GM10847 (cell line): ENCODE measurements around the gene C14orf93.

Source experiments
- POLR2A ChIP-seq: IDR thresholded peaks from 2 replicates; pipeline ENCODE4 v1.6.1; 2011; ENCODE audit not compliant: insufficient read length; ENCODE audit errors: extremely low read depth

The C14orf93 gene

DNA sequence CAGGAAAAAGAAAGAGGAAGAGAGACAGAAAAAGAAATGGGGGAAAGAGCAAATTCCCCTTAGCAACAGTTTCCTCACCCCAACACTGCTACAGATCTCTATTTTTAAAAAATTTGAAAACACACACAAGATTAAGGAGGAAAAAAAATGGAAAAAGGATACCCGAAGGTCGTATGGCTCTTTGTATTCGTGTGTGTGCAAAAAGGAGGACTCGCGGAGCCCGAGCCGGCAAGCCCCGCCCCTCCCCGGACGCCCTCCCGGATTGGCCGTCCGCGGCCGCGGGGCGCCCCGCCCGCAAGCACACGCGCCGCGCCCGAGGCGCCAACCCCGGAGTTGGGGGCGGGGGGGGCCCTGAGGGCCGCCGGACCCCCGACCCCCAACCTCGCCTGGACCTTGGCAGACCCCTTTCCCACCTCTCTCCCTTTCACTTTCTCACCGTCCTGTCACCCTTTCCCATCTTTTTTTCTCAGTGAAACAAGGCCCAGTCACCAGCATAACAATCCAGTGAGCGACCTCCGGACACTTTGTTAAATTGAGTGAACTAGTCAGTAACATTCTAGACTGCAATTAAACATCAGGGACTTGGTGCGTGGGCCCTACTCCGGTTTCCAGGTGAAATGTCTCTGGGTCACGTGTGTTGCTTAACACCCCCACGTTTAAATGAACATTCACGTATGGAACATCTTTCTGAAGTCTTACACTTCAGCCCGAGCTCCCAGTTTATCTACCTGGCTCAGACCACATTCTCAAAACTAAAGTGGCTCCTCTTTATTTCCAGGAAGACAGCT lies at the start of gene C14orf93:
TSS of gene C14orf93 (minus strand) at position 205 of the 788 bp plus-strand sequence. CDS start 11,120 bp downstream, outside the sequence.
- peak; percentile 31 for TF ChIP-seq POLR2A

DNA sequence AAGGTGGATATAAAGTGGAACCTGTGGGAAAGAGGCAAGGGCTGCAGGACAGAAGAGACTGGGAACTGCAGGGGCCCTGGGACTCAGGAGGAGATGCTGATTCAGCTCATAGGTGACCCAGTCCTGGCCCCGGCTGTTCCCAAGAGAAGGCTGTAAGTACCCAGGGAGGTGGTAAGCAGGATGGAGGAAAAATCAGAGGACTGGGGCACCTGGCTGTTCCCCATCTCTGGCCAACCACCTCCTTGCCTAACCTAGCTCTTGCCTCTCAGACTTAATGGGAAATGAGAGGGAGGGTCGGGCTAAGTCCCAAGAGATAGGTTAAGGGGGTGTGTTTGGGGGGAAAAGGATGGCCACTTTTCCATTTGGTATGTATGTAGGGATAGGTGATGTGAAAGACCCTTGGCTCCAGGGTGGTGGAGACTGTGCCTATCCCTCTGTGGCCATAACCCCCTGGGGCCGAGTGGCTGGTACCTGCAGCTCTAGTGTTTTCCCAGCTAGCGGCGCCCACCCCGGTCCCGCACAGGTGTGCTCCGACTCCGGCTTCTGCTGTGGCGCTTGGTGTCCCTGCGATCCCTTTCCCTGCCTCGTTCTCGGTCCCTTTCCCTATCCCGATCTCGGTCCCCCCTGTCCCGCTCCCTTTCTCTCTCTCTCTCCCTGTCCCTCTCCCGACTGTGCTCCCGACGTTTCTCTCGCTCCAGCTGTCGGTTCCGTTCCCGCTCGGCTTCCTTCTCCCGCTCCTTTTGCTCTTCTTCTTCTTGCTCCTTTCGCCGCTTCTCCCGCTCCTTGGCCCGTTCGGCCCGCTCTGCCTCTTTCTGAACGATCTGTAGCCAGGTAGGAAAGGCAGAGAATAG lies 48.9 kb upstream of the C14orf93 start:
- no peak for TF ChIP-seq POLR2A

GRCh38 chr14:23057757-23058653 lies 48.1 kb upstream of the C14orf93 start:
- TF ChIP-seq POLR2A, result no peak

DNA sequence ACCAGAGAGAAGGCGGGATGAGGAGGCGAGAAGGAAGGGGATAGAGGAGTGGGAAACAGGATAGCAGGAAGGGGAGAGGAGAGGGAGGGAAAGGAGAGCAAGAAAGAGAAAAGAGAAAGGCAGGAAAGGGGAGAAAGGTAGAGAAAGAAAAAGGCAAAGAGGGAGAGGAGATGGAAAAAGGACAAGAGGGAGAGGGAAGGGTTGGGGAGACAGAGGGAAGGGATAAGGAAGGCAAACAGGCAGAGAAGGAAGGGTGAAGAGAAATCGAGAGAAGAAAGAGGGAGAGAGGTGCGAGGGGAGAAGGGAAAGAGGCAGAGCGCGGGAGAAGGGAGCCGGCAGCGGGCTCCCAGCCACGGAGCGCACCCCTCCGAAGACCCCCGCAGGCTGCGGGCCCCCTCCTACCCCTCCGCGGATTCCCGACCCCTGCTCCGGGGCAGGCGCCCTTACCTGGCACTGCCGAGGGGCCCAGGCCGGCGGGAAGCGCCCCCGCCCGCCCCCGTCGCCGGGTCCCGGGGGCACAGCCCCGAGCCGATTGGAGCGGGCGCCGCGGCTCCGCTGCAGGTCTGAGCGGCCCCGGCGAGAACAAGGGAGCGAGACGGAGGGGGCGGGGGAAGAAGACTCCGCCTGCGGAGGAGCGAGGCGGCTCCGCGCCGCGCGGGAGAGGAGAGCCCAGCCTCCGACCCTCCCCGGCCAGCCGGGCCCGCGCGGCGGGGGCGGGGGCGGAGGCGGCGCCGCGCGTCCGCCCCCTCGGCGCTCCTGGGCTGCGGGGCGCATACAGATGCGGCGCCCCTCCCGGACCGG lies 47.2 kb upstream of the C14orf93 start, which contains the start of gene CDH24:
TSS of gene CDH24 (minus strand) at position 565 of the 801 bp plus-strand sequence. CDS start 1,787 bp downstream, outside the sequence.
- no peak for TF ChIP-seq POLR2A

- no peak for TF ChIP-seq POLR2A
These were observed 46.4 kb upstream of the C14orf93 start for GRCh38 chr14:23056145-23056955.

DNA sequence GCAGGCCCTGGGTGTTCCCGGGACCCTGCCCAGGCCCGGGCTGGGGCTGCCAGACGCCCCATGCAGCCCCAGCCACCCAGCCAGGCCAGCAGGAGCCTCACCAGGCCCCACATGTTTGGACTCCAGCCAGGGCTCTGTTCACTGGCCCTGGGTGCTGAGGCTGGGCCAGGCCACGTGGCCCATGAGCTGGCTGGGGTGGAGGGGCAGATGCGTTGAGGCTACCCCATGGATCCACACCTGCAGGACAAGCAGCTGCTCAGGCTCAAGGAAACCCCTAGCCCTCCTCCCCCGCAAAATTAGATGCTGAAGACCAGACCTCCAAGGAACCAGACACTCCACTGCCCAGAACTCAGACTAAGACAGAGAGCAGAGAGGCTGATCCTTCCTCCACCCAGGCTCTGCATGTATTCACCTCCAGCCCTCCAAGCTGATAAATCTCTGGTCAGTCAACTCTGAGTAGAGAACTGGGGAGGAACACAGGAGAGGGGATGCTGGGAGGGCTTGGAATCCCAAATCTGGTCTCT lies 45.7 kb upstream of the C14orf93 start:
- TF ChIP-seq POLR2A, result no peak

GRCh38 chr14:23055147-23055550 lies 45.2 kb upstream of the C14orf93 start:
- TF ChIP-seq POLR2A, result no peak

- no peak for TF ChIP-seq POLR2A
These were observed 44.3 kb upstream of the C14orf93 start for GRCh38 chr14:23054000-23054811.

DNA sequence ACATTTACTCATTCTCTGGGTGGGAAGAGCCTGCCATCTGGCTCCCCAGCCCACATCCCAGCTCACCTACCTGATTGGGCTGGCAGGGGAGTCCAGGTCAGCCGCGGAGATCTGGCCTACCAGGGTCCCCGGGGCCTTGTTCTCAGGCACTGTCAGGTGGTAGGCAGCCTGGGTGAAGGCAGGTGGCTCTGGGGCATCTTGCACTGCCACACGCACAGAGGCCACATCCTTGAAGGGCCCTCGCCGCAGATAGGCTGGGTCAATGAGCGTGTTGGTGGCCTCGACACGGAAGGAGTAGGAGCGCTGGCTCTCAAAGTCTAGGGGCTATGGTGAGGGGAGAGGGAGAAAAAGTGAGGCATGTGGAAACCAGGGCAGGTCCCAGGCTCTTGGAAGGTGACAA lies 43.5 kb upstream of the C14orf93 start:
- no peak for TF ChIP-seq POLR2A

GRCh38 chr14:23052671-23053070 lies 42.7 kb upstream of the C14orf93 start:
- no peak for TF ChIP-seq POLR2A

GRCh38 chr14:23052182-23052623 lies 42.3 kb upstream of the C14orf93 start:
- TF ChIP-seq POLR2A, result no peak
